Measurements from ENCODE around the gene NBR1. TPM values are rescaled to one million over a fixed set of nuclear protein-coding genes. Genes with fewer than 3 reads are reported as not detected.

The NBR1 gene
- total RNA-seq, 3 donors from 2014 or later: 116 to 164 (median 119) TPM

GRCh38 chr17:43212641-43213490 is 41.9 kb downstream of the NBR1 start:
- TF ChIP-seq CTCF (IDR thresholded peaks at IDR 0.05): no peak
- intact Hi-C loops (cut with DNase I, micrococcal nuclease): no loop called here
- H3K4me1 ChIP-seq (ENCODE audit: low read depth): peaks cover 12% of the 10 kb centered on the region
- no peaks in the 10 kb centered on the region for H3K9me3 ChIP-seq
- no peaks in the 10 kb centered on the region for H3K36me3 ChIP-seq (ENCODE audit: low read depth)
- DNase-seq (no peak), ATAC-seq (peak; percentile 4)
- H3K4me3 ChIP-seq: no peak overlapping the region

DNA sequence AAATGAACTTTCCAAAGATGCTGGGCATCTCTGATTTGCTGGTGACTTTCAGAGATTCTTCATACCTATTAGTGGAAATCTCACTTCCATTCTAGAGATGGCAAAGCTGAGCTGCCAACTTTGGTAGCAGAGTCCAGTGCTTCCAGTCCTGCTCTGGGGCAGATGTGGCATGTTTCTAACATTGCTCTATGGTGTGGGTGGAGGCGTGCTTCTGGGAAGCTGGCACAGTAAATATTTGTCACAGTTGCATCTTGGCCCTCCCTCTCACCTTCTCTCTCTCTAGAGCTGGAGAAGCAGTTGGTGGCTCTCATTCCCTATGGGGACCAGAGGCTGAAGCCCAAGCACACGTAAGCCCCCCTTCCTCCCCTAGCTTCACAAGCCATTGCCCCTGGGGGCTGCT is 42.5 kb downstream of the NBR1 start:
- H3K9me3 ChIP-seq: no peaks in the 10 kb centered on the region
- ATAC-seq (peak; percentile 8), DNase-seq (peak in 1 of 3 donors; percentile 22)
- H3K4me3 ChIP-seq: no peak overlapping the region
- no peak for TF ChIP-seq CTCF (IDR thresholded peaks at IDR 0.05)
- H3K4me1 ChIP-seq (ENCODE audit: low read depth): peaks cover 12% of the 10 kb centered on the region
- intact Hi-C loops (cut with DNase I, micrococcal nuclease): no loop called here
- H3K36me3 ChIP-seq (ENCODE audit: low read depth): no peaks in the 10 kb centered on the region

GRCh38 chr17:43215341-43215740 is 44.3 kb downstream of the NBR1 start:
- Histone ChIP-seq H3K4me3 (no peak overlapping the region), H3K4me1 (ENCODE audit: low read depth) (peaks cover 12% of the 10 kb centered on the region), H3K9me3 (no peaks in the 10 kb centered on the region), H3K36me3 (ENCODE audit: low read depth) (no peaks in the 10 kb centered on the region)
- TF ChIP-seq CTCF (IDR thresholded peaks at IDR 0.05): no peak
- intact Hi-C loops (cut with DNase I, micrococcal nuclease): no loop called here
- DNase-seq (no peak), ATAC-seq (no peak)

DNA sequence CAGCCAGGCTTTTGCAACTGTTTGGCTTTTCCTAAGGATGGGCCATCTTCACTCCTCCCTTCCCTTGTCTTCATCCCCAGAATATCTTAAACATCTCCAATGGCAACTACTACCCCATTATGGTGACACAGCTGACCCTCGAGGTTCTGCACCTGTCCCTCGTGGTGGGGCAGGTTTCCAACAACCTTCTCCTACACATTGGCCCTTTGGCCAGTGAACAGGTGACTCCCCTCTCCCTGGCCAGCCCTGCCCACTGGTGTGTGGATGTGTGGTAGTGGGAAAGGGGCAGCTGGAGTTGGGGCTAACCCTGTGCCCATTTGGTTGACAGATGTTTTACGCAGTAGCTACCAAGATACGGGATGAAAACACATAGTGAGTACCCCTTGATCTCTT is 45.4 kb downstream of the NBR1 start:
- no peak for DNase-seq
- no peaks in the 10 kb centered on the region for H3K36me3 ChIP-seq (ENCODE audit: low read depth)
- H3K4me1 ChIP-seq (ENCODE audit: low read depth): peaks cover 4% of the 10 kb centered on the region
- intact Hi-C loops (cut with DNase I, micrococcal nuclease): no loop called here
- ATAC-seq: no peak
- H3K4me3 ChIP-seq: no peak overlapping the region
- no peaks in the 10 kb centered on the region for H3K9me3 ChIP-seq
- no peak for TF ChIP-seq CTCF (IDR thresholded peaks at IDR 0.05)

GRCh38 chr17:43216762-43217613 is 46.0 kb downstream of the NBR1 start:
- no peaks in the 10 kb centered on the region for H3K36me3 ChIP-seq (ENCODE audit: low read depth)
- no peaks in the 10 kb centered on the region for H3K9me3 ChIP-seq
- intact Hi-C loops (cut with DNase I, micrococcal nuclease): no loop called here
- ATAC-seq: no peak
- no peak overlapping the region for H3K4me3 ChIP-seq
- no peak for DNase-seq
- peaks cover 4% of the 10 kb centered on the region for H3K4me1 ChIP-seq (ENCODE audit: low read depth)
- TF ChIP-seq CTCF (IDR thresholded peaks at IDR 0.05): no peak
